ENCODE results near the gene CERS6.
A peak's percentile ranks its signal among the peaks of the same experiment; 100 is the strongest.
"Not testable (repeated sequence)": the region's sequence is repeated elsewhere in the genome, so short reads cannot be mapped to it uniquely, and the experiment has no call there.

The CERS6 gene

GRCh38 chr2:168490946-168491605, 35.0 kb downstream of the CERS6 start:
- Histone ChIP-seq H3K4me1 (ENCODE audit: control insufficient read depth, insufficient read depth, low read length) (peaks cover 6% of the 10 kb centered on the region), H3K36me3 (ENCODE audit: control insufficient read depth, insufficient read depth, low read length, severe bottlenecking) (no peaks in the 10 kb centered on the region), H3K9me3 (ENCODE audit: control insufficient read depth, low read length) (no peaks in the 10 kb centered on the region), H3K9ac (ENCODE audit: low read length) (peak overlapping the region; percentile 4), H3K27me3 (replicated peaks; ENCODE audit: control insufficient read depth, insufficient read depth, low read length) (no peaks in the 10 kb centered on the region), H3K4me3 (ENCODE audit: low read length) (no peak overlapping the region)
- DNase-seq (ENCODE audit: low read depth), result peak; percentile 43

DNA sequence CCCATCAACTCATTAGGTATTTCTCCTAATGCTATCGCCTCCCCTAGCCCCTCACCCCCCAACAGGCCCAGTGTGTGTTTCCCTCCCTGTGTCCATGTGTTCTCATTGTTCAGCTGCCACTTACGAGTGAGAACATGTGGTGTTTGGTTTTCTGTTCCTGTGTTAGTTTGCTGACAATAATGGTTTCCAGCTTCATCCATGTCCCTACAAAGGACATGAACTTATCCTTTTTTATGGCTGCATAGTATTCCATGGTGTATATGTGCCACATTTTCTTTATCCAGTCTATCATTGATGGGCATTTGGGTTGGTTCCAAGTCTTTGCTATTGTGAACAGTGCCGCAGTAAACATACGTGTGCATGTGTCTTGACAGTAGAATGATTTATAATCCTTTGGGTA, 35.7 kb downstream of the CERS6 start:
- DNase-seq (ENCODE audit: low read depth); H3K9ac ChIP-seq (ENCODE audit: low read length); H3K4me3 ChIP-seq (ENCODE audit: low read length); H3K36me3 ChIP-seq (ENCODE audit: control insufficient read depth, insufficient read depth, low read length, severe bottlenecking); H3K9me3 ChIP-seq (ENCODE audit: control insufficient read depth, low read length); H3K4me1 ChIP-seq (ENCODE audit: control insufficient read depth, insufficient read depth, low read length); H3K27me3 ChIP-seq (replicated peaks; ENCODE audit: control insufficient read depth, insufficient read depth, low read length): not testable (repeated sequence)

DNA sequence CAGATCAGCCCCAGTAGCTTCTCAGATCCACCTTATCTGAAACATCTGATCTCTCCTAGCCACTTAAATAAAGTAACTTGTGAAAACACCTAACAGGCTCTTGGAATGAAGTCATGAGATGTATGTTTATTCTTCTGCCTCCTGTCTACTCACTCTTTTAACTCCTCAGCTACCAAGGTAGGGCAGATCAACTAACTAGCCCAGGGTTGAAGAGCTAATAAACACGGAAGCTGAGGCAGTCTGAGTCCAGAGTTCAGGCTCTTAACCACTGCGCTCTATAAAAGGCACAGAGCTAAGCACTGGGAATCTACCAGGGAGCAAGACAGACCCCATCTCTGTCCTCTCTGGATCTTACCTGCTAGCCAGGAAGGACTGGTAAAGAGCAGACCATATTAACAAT, 37.1 kb downstream of the CERS6 start:
- not testable (repeated sequence) for H3K4me1 ChIP-seq (ENCODE audit: control insufficient read depth, insufficient read depth, low read length); H3K9ac ChIP-seq (ENCODE audit: low read length); DNase-seq (ENCODE audit: low read depth); H3K36me3 ChIP-seq (ENCODE audit: control insufficient read depth, insufficient read depth, low read length, severe bottlenecking); H3K27me3 ChIP-seq (replicated peaks; ENCODE audit: control insufficient read depth, insufficient read depth, low read length); H3K9me3 ChIP-seq (ENCODE audit: control insufficient read depth, low read length); H3K4me3 ChIP-seq (ENCODE audit: low read length)

DNA sequence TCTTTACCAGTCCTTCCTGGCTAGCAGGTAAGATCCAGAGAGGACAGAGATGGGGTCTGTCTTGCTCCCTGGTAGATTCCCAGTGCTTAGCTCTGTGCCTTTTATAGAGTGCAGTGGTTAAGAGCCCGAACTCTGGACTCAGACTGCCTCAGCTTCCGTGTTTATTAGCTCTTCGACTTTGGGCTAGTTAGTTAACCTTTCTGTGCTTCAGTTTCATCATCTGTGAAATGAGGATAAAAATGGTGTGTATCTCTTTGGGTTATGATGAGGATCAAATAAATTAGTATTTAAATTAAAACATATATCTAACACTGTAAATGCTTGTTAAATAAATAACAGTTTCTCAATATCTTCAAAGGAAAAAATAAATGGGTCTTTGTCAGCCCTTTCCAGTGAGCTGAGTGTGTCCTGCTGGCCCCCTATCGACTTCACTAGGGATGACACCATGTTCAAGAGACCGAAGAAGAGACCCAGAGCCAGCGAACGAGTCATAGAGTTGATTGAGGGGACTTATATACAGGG, 38.2 kb downstream of the CERS6 start:
- H3K9me3 ChIP-seq (ENCODE audit: control insufficient read depth, low read length), result no peaks in the 10 kb centered on the region
- no peak for DNase-seq (ENCODE audit: low read depth)
- H3K4me1 ChIP-seq (ENCODE audit: control insufficient read depth, insufficient read depth, low read length), result peaks cover 6% of the 10 kb centered on the region
- no peaks in the 10 kb centered on the region for H3K36me3 ChIP-seq (ENCODE audit: control insufficient read depth, insufficient read depth, low read length, severe bottlenecking)
- H3K27me3 ChIP-seq (replicated peaks; ENCODE audit: control insufficient read depth, insufficient read depth, low read length), result no peaks in the 10 kb centered on the region
- H3K4me3 ChIP-seq (ENCODE audit: low read length), result no peak overlapping the region
- H3K9ac ChIP-seq (ENCODE audit: low read length), result no peak overlapping the region

DNA sequence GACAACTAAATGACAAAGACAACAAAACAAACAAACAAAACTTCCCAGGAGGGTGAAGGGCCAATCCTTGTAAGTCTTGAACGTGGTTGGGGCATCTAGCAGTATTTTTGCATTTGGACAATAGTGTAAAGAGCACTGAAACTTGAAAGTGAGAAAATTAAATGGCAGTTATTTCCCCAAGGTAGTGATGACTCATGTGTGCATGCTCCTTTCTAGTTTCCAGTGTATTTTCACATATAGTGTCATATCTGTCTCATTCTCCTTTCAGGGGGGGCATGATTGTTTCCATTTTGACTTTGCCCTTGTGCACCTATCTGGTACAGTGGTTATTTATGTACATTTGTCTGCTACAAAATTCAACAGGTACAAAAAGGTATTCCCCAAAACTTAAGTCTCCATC, 39.5 kb downstream of the CERS6 start:
- Histone ChIP-seq H3K27me3 (replicated peaks; ENCODE audit: control insufficient read depth, insufficient read depth, low read length) (no peaks in the 10 kb centered on the region), H3K4me3 (ENCODE audit: low read length) (no peak overlapping the region), H3K4me1 (ENCODE audit: control insufficient read depth, insufficient read depth, low read length) (no peaks in the 10 kb centered on the region), H3K9ac (ENCODE audit: low read length) (no peak overlapping the region), H3K9me3 (ENCODE audit: control insufficient read depth, low read length) (no peaks in the 10 kb centered on the region), H3K36me3 (ENCODE audit: control insufficient read depth, insufficient read depth, low read length, severe bottlenecking) (no peaks in the 10 kb centered on the region)
- DNase-seq (ENCODE audit: low read depth), result no peak

GRCh38 chr2:168496906-168497305, 40.8 kb downstream of the CERS6 start:
- no peak for DNase-seq (ENCODE audit: low read depth)
- H3K9ac ChIP-seq (ENCODE audit: low read length), result no peak overlapping the region
- H3K27me3 ChIP-seq (replicated peaks; ENCODE audit: control insufficient read depth, insufficient read depth, low read length), result no peaks in the 10 kb centered on the region
- H3K4me3 ChIP-seq (ENCODE audit: low read length), result no peak overlapping the region
- H3K4me1 ChIP-seq (ENCODE audit: control insufficient read depth, insufficient read depth, low read length), result no peaks in the 10 kb centered on the region
- H3K36me3 ChIP-seq (ENCODE audit: control insufficient read depth, insufficient read depth, low read length, severe bottlenecking), result no peaks in the 10 kb centered on the region
- no peaks in the 10 kb centered on the region for H3K9me3 ChIP-seq (ENCODE audit: control insufficient read depth, low read length)

GRCh38 chr2:168499500-168499899, 43.4 kb downstream of the CERS6 start:
- no peak overlapping the region for H3K4me3 ChIP-seq (ENCODE audit: low read length)
- no peaks in the 10 kb centered on the region for H3K4me1 ChIP-seq (ENCODE audit: control insufficient read depth, insufficient read depth, low read length)
- H3K36me3 ChIP-seq (ENCODE audit: control insufficient read depth, insufficient read depth, low read length, severe bottlenecking), result no peaks in the 10 kb centered on the region
- no peaks in the 10 kb centered on the region for H3K9me3 ChIP-seq (ENCODE audit: control insufficient read depth, low read length)
- H3K27me3 ChIP-seq (replicated peaks; ENCODE audit: control insufficient read depth, insufficient read depth, low read length), result no peaks in the 10 kb centered on the region
- H3K9ac ChIP-seq (ENCODE audit: low read length), result no peak overlapping the region
- no peak for DNase-seq (ENCODE audit: low read depth)

- Histone ChIP-seq H3K9ac (ENCODE audit: low read length) (no peak overlapping the region), H3K4me3 (ENCODE audit: low read length) (no peak overlapping the region), H3K36me3 (ENCODE audit: control insufficient read depth, insufficient read depth, low read length, severe bottlenecking) (no peaks in the 10 kb centered on the region), H3K9me3 (ENCODE audit: control insufficient read depth, low read length) (no peaks in the 10 kb centered on the region), H3K4me1 (ENCODE audit: control insufficient read depth, insufficient read depth, low read length) (no peaks in the 10 kb centered on the region), H3K27me3 (replicated peaks; ENCODE audit: control insufficient read depth, insufficient read depth, low read length) (no peaks in the 10 kb centered on the region)
- DNase-seq (ENCODE audit: low read depth), result no peak
Measured at GRCh38 chr2:168500516-168500915, 44.4 kb downstream of the CERS6 start.

- Histone ChIP-seq H3K27me3 (replicated peaks; ENCODE audit: control insufficient read depth, insufficient read depth, low read length) (no peaks in the 10 kb centered on the region), H3K4me3 (ENCODE audit: low read length) (no peak overlapping the region), H3K9ac (ENCODE audit: low read length) (no peak overlapping the region), H3K36me3 (ENCODE audit: control insufficient read depth, insufficient read depth, low read length, severe bottlenecking) (no peaks in the 10 kb centered on the region), H3K9me3 (ENCODE audit: control insufficient read depth, low read length) (no peaks in the 10 kb centered on the region), H3K4me1 (ENCODE audit: control insufficient read depth, insufficient read depth, low read length) (no peaks in the 10 kb centered on the region)
- DNase-seq (ENCODE audit: low read depth), result no peak
Measured at GRCh38 chr2:168501466-168502065, 45.5 kb downstream of the CERS6 start.

DNA sequence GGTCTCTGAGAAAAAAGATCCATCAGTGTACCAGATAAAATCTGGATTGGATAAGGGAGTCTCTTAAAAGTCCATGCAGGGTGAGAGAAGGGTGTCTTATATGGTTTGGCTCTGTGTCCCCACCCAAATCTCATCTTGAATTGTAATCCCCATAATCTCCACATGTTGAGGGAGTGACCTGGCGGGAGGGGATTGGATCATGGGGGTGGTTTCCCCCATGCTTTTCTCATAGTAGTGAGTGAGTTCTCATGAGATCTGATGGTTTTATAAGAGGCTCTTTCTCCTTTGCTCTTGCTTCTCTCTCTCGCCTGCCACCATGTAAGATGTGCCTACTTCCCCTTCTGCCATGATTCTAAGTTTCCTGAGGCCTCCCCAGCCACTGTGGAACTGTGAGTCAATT, 46.8 kb downstream of the CERS6 start:
- not testable (repeated sequence) for H3K27me3 ChIP-seq (replicated peaks; ENCODE audit: control insufficient read depth, insufficient read depth, low read length); DNase-seq (ENCODE audit: low read depth); H3K9me3 ChIP-seq (ENCODE audit: control insufficient read depth, low read length); H3K4me1 ChIP-seq (ENCODE audit: control insufficient read depth, insufficient read depth, low read length); H3K9ac ChIP-seq (ENCODE audit: low read length); H3K4me3 ChIP-seq (ENCODE audit: low read length); H3K36me3 ChIP-seq (ENCODE audit: control insufficient read depth, insufficient read depth, low read length, severe bottlenecking)

DNA sequence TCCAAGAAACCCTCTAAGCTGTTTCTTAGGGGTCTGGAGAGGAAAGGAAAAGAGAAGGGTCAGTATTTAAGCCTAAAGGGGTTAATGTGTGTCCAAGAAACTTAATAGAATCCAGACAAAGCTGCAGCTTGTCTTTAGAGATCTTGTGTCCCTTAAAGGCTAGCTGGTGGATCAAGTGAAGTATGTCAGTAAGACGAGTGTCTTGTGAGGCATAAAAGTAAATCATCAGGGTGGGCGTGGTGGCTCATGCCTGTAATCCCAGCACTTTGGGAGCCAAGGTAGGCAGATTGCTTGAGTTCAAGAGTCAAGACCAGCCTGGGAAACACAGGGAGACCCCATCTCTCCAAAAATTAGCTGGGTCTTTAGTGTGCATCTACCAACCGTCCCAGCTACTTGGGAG, 47.8 kb downstream of the CERS6 start:
- Histone ChIP-seq H3K4me3 (ENCODE audit: low read length) (no peak overlapping the region), H3K36me3 (ENCODE audit: control insufficient read depth, insufficient read depth, low read length, severe bottlenecking) (no peaks in the 10 kb centered on the region), H3K9ac (ENCODE audit: low read length) (no peak overlapping the region), H3K27me3 (replicated peaks; ENCODE audit: control insufficient read depth, insufficient read depth, low read length) (no peaks in the 10 kb centered on the region), H3K9me3 (ENCODE audit: control insufficient read depth, low read length) (no peaks in the 10 kb centered on the region), H3K4me1 (ENCODE audit: control insufficient read depth, insufficient read depth, low read length) (no peaks in the 10 kb centered on the region)
- no peak for DNase-seq (ENCODE audit: low read depth)

- H3K36me3 ChIP-seq (ENCODE audit: control insufficient read depth, insufficient read depth, low read length, severe bottlenecking), result no peaks in the 10 kb centered on the region
- no peak overlapping the region for H3K9ac ChIP-seq (ENCODE audit: low read length)
- no peak for DNase-seq (ENCODE audit: low read depth)
- no peak overlapping the region for H3K4me3 ChIP-seq (ENCODE audit: low read length)
- no peaks in the 10 kb centered on the region for H3K27me3 ChIP-seq (replicated peaks; ENCODE audit: control insufficient read depth, insufficient read depth, low read length)
- H3K9me3 ChIP-seq (ENCODE audit: control insufficient read depth, low read length), result no peaks in the 10 kb centered on the region
- H3K4me1 ChIP-seq (ENCODE audit: control insufficient read depth, insufficient read depth, low read length), result no peaks in the 10 kb centered on the region
Measured at GRCh38 chr2:168504323-168504722, 48.3 kb downstream of the CERS6 start.

Data from adipocyte (in vitro differentiated cells).